ENCODE data around the gene BORA.
"Not testable (repeated sequence)": the region's sequence is repeated elsewhere in the genome, so short reads cannot be mapped to it uniquely, and the experiment has no call there.

Gene BORA

GRCh38 chr13:72700509-72700908 lies 27.2 kb upstream of the BORA start (continued):
- TF ChIP-seq TCF4 (CRISPR knock-in tag; IDR thresholded peaks at IDR 0.05; ENCODE audit: borderline replicate concordance) (no peak), ARNTL (CRISPR knock-in tag; IDR thresholded peaks at IDR 0.05; ENCODE audit: borderline replicate concordance, low read depth) (no peak), PPARA (CRISPR knock-in tag; IDR thresholded peaks at IDR 0.05; ENCODE audit: borderline replicate concordance) (no peak)

DNA sequence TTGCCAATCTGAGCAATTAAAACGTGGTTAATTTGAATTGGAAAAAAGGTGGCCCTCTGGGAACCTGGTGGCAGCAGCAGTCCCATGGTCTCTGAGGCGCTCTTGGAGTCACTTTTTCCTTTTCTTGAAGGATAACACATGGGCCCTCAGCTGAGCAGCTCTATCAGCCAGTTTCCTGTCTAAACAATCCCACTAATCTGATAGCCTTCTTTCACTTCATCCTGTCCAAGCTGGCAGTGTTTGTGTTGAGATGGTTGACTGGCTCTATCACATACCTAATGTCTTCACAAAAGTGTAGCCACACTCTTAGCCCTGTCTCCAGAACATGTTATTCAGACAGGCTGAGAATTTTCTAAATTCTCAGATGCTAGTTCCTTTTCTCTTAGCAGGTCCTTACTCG lies 10.9 kb upstream of the BORA start:
- TF ChIP-seq ZC3H10 (CRISPR knock-in tag; IDR thresholded peaks at IDR 0.05), result no peak
- no peak for TF ChIP-seq ISL1 (CRISPR knock-in tag; IDR thresholded peaks at IDR 0.05)
- TF ChIP-seq ZNF70 (CRISPR knock-in tag; IDR thresholded peaks at IDR 0.05), result no peak
- TF ChIP-seq CSDC2 (CRISPR knock-in tag; IDR thresholded peaks at IDR 0.05), result no peak
- TF ChIP-seq CSRNP3 (CRISPR knock-in tag; IDR thresholded peaks at IDR 0.05), result no peak
- ATAC-seq, result no peak

DNA sequence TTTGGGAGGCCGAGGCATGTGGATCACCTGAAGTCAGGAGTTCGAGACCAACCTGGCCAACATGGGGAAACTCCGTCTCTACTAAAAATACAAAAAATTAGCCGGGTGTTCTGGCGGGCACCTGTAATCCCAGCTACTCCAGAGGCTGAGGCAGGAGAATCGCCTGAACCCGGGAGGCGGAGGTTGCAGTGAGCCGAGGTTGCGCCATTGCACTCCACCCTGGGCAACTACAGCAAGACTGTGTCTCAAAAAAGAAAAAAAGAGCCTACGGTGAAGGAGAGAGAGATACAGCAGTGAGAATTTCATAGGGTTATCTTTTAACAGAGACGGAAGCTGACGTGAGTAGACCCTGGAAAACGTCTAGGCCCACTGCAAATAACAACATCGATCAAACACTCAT lies 1.5 kb upstream of the BORA start:
- ATAC-seq, result not testable (repeated sequence)

DNA sequence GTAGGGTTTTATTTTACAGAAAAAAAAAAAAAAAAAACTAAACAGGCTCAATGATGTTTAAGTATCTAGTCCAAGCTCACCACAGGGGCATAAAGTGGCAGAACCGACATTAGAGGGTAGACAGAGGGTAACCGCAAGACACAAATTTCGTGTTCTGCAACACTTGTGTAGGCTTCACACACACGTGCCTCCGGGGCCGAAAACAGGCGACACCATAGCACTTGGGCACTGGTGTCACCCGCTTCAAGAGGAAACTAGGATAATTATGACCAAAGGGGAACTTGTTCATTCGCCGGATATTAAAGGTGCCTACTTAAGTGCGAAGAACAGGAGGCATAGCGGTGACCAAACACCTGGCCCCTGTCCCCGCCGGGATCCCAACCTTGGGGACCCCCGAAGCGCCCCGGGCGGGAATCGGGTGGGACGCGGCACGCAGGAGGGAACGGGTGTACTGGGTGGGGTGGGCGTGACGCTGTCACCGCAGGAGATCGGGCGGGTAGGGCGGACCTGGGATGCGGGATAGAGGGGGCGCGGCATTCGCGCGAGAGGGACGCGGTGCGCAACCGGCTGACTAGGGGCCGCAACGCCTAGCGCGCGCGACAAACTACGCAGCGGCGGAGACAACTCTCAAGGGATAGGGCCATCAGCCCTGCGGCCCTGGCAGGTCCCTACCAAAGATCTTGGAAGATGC lies 852 bp upstream of the BORA start:
- peak; percentile 61 for ATAC-seq
- TF ChIP-seq SNAI2 (CRISPR knock-in tag; IDR thresholded peaks at IDR 0.05), result no peak
- no peak for TF ChIP-seq ZNF8 (CRISPR knock-in tag; IDR thresholded peaks at IDR 0.05)
- TF ChIP-seq TOX (CRISPR knock-in tag; IDR thresholded peaks at IDR 0.05; ENCODE audit: borderline replicate concordance), result no peak
- no peak for TF ChIP-seq OSR1 (CRISPR knock-in tag; IDR thresholded peaks at IDR 0.05)

- no peak for TF ChIP-seq ZC3H10 (CRISPR knock-in tag; IDR thresholded peaks at IDR 0.05)
- TF ChIP-seq, protein P1, sequence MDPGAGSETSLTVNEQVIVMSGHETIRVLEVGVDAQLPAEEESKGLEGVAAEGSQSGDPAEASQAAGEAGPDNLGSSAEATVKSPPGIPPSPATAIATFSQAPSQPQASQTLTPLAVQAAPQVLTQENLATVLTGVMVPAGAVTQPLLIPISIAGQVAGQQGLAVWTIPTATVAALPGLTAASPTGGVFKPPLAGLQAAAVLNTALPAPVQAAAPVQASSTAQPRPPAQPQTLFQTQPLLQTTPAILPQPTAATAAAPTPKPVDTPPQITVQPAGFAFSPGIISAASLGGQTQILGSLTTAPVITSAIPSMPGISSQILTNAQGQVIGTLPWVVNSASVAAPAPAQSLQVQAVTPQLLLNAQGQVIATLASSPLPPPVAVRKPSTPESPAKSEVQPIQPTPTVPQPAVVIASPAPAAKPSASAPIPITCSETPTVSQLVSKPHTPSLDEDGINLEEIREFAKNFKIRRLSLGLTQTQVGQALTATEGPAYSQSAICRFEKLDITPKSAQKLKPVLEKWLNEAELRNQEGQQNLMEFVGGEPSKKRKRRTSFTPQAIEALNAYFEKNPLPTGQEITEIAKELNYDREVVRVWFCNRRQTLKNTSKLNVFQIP (CRISPR knock-in tag; IDR thresholded peaks at IDR 0.05; ENCODE audit: borderline replicate concordance, low read depth), result no peak
- no peak for TF ChIP-seq SNAI2 (CRISPR knock-in tag; IDR thresholded peaks at IDR 0.05)
- TF ChIP-seq TCF4 (CRISPR knock-in tag; IDR thresholded peaks at IDR 0.05; ENCODE audit: borderline replicate concordance), result no peak
- no peak for TF ChIP-seq OSR1 (CRISPR knock-in tag; IDR thresholded peaks at IDR 0.05)
- TF ChIP-seq GLIS3 (CRISPR knock-in tag; IDR thresholded peaks at IDR 0.05), result no peak
- no peak for TF ChIP-seq CSDC2 (CRISPR knock-in tag; IDR thresholded peaks at IDR 0.05)
- TF ChIP-seq PPARA (CRISPR knock-in tag; IDR thresholded peaks at IDR 0.05; ENCODE audit: borderline replicate concordance), result no peak
- TF ChIP-seq ESRRG (CRISPR knock-in tag; IDR thresholded peaks at IDR 0.05), result no peak
- TF ChIP-seq ZFP30 (CRISPR knock-in tag; IDR thresholded peaks at IDR 0.05), result no peak
- TF ChIP-seq, protein P2, sequence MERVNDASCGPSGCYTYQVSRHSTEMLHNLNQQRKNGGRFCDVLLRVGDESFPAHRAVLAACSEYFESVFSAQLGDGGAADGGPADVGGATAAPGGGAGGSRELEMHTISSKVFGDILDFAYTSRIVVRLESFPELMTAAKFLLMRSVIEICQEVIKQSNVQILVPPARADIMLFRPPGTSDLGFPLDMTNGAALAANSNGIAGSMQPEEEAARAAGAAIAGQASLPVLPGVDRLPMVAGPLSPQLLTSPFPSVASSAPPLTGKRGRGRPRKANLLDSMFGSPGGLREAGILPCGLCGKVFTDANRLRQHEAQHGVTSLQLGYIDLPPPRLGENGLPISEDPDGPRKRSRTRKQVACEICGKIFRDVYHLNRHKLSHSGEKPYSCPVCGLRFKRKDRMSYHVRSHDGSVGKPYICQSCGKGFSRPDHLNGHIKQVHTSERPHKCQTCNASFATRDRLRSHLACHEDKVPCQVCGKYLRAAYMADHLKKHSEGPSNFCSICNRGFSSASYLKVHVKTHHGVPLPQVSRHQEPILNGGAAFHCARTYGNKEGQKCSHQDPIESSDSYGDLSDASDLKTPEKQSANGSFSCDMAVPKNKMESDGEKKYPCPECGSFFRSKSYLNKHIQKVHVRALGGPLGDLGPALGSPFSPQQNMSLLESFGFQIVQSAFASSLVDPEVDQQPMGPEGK (CRISPR knock-in tag; IDR thresholded peaks at IDR 0.05; ENCODE audit: borderline replicate concordance), result no peak
- no peak for TF ChIP-seq BACH2 (CRISPR knock-in tag; IDR thresholded peaks at IDR 0.05; ENCODE audit: borderline replicate concordance)
- TF ChIP-seq RARB (CRISPR knock-in tag; IDR thresholded peaks at IDR 0.05), result no peak
- no peak for TF ChIP-seq ZFP3 (CRISPR knock-in tag; IDR thresholded peaks at IDR 0.05)
- ATAC-seq, result no peak; the same call in 1 of the 3 replicates
Observed at GRCh38 chr13:72728290-72728605, 525 bp downstream of the BORA start.

DNA sequence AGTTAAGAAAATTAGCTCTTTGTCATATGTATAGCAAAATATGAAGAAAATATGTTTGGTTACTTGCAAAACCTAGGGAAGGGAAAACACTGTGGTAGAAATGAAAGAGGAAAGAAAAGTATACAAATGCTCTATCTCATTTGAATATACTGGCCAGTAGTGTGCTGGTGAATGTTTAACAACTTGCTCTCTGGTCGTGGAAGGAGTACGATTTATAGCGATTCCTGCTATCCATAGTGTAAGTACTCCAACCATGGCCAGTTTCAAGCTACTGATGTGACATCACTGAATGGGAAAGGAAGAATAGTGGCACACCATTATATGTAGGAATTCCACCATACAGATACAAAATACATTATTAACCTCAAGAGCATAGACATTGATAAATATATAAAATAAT lies 9.3 kb downstream of the BORA start:
- no peak for ATAC-seq
- TF ChIP-seq, protein P2 (CRISPR knock-in tag; IDR thresholded peaks at IDR 0.05; ENCODE audit: borderline replicate concordance), result no peak
- TF ChIP-seq ZFP3 (CRISPR knock-in tag; IDR thresholded peaks at IDR 0.05) (no peak), RARB (CRISPR knock-in tag; IDR thresholded peaks at IDR 0.05) (no peak), TCF4 (CRISPR knock-in tag; IDR thresholded peaks at IDR 0.05; ENCODE audit: borderline replicate concordance) (no peak), ARNTL (CRISPR knock-in tag; IDR thresholded peaks at IDR 0.05; ENCODE audit: borderline replicate concordance, low read depth) (no peak), TOX (CRISPR knock-in tag; IDR thresholded peaks at IDR 0.05; ENCODE audit: borderline replicate concordance) (no peak), GLIS3 (CRISPR knock-in tag; IDR thresholded peaks at IDR 0.05) (no peak), ESRRG (CRISPR knock-in tag; IDR thresholded peaks at IDR 0.05) (no peak), ISL1 (CRISPR knock-in tag; IDR thresholded peaks at IDR 0.05) (no peak)
- TF ChIP-seq, protein P3, sequence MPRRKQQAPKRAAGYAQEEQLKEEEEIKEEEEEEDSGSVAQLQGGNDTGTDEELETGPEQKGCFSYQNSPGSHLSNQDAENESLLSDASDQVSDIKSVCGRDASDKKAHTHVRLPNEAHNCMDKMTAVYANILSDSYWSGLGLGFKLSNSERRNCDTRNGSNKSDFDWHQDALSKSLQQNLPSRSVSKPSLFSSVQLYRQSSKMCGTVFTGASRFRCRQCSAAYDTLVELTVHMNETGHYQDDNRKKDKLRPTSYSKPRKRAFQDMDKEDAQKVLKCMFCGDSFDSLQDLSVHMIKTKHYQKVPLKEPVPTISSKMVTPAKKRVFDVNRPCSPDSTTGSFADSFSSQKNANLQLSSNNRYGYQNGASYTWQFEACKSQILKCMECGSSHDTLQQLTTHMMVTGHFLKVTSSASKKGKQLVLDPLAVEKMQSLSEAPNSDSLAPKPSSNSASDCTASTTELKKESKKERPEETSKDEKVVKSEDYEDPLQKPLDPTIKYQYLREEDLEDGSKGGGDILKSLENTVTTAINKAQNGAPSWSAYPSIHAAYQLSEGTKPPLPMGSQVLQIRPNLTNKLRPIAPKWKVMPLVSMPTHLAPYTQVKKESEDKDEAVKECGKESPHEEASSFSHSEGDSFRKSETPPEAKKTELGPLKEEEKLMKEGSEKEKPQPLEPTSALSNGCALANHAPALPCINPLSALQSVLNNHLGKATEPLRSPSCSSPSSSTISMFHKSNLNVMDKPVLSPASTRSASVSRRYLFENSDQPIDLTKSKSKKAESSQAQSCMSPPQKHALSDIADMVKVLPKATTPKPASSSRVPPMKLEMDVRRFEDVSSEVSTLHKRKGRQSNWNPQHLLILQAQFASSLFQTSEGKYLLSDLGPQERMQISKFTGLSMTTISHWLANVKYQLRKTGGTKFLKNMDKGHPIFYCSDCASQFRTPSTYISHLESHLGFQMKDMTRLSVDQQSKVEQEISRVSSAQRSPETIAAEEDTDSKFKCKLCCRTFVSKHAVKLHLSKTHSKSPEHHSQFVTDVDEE (CRISPR knock-in tag; IDR thresholded peaks at IDR 0.05), result no peak
- TF ChIP-seq, protein P4, sequence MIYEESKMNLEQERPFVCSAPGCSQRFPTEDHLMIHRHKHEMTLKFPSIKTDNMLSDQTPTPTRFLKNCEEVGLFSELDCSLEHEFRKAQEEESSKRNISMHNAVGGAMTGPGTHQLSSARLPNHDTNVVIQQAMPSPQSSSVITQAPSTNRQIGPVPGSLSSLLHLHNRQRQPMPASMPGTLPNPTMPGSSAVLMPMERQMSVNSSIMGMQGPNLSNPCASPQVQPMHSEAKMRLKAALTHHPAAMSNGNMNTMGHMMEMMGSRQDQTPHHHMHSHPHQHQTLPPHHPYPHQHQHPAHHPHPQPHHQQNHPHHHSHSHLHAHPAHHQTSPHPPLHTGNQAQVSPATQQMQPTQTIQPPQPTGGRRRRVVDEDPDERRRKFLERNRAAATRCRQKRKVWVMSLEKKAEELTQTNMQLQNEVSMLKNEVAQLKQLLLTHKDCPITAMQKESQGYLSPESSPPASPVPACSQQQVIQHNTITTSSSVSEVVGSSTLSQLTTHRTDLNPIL (CRISPR knock-in tag; IDR thresholded peaks at IDR 0.05; ENCODE audit: low read depth), result no peak

Data from SK-N-SH treated with all-trans-retinoic acid at 6 μM for 48 hours (cell line).